Right lobe of liver (tissue), 6 donors: ENCODE results near the gene STXBP6. TPM values are rescaled to one million over a fixed set of nuclear protein-coding genes. Genes with fewer than 3 reads are reported as not detected.

Source experiments
- ATAC-seq, 4 donors: fragments of 200-7000 bp; cut with Tn5 transposase; one replicate each; pipeline ENCODE4 v1.9.1; 2020; ENCODE audit warnings: mild to moderate bottlenecking in 4 of 4, moderate library complexity in 4 of 4
- DNase-seq, 3 donors: peaks; one replicate each; pipeline ENCODE4 v3.0.0-alpha.2; 2020
- H3K27ac ChIP-seq, 3 donors: fragments of 200-600 bp; one replicate each; pipeline ENCODE4 v1.8.0; 2022
- H3K27me3 ChIP-seq, 2 donors: fragments of 200-600 bp; one replicate each; pipeline ENCODE4 v1.8.0; 2022
- H3K36me3 ChIP-seq, 4 donors: fragments of 200-600 bp; sonication (generic) in 1 of 4; one replicate each; pipeline versions ENCODE4 v1.5.1 to v1.8.0; 2017 to 2022; ENCODE audit warnings: control low read depth in 1 of 4
- H3K4me1 ChIP-seq, 4 donors: fragments of 200-600 bp; sonication (generic) in 1 of 4; one replicate each; pipeline versions ENCODE4 v1.5.1 to v1.8.0; 2017 to 2022; ENCODE audit warnings: control low read depth in 1 of 4
- H3K4me3 ChIP-seq, 3 donors: fragments of 200-600 bp; one replicate each; pipeline ENCODE4 v1.8.0; 2022
- H3K9me3 ChIP-seq, 4 donors: fragments of 200-600 bp; sonication (generic) in 1 of 4; one replicate each; pipeline versions ENCODE4 v1.5.1 to v1.8.0; 2017 to 2022; ENCODE audit warnings: control low read depth in 1 of 4
- POLR2A ChIP-seq: fragments of 450-650 bp; IDR thresholded peaks from one replicate; pipeline ENCODE4 v1.6.1; 2017; ENCODE audit warnings: antibody characterized with exemption, mild to moderate bottlenecking
- WGBS: methylation state at CpG from one replicate; pipeline ENCODE4 v1.1.6; 2018; ENCODE audit warnings: low coverage, low lambda C conversion rate; ENCODE audit not compliant: insufficient coverage; ENCODE audit errors: missing lambda C conversion rate; 5-methylcytosine and 5-hydroxymethylcytosine counted together
- intact Hi-C, 2 donors: fragments of 100-400 bp; cut with DNase I; formaldehyde crosslinking; loops; one replicate each; pipeline versions ENCODE4 v1.11.2 to v1.14.1; 2022
- total RNA-seq, 6 experiments: library from RNA; depleted of rRNA in 2 of 6; stranded (reverse); fragments of >200 nt in 2 of 6; fragmentation: NEBNext Ultra II Directional in 3 of 6; extraction: Animal tissue kit (Norgen Biotek cat#: 25700) in 3 of 6; gene quantifications; one replicate each; pipeline versions ENCODE4 v1.1.0 to v1.2.4, GENCODE V29; 2016 to 2023
- TF ChIP-seq, protein P1 (sequence below), 4 donors: fragments of 200-600 bp in 3 of 4; fragments of 450-650 bp in 1 of 4; IDR thresholded peaks; one replicate each; pipeline versions ENCODE4 v1.5.1 to v1.8.0; 2016 to 2022; ENCODE audit warnings: antibody characterized with exemption in 4 of 4, mild to moderate bottlenecking in 2 of 4
- donor health status: DM: no; HTN: yes; CAD: no.
- donor health status: DM: no; HTN: no; CAD: no.
- donor health status: DM: no; HTN: no; CAD: no.
- donor health status: DM: no; HTN: yes; CAD: no.
- donor health status: DM: no; HTN: yes; CAD: no.

Gene STXBP6
- total RNA-seq, 6 experiments from 2014 or later = 0.55 to 1.7 (median 1.1) TPM

DNA sequence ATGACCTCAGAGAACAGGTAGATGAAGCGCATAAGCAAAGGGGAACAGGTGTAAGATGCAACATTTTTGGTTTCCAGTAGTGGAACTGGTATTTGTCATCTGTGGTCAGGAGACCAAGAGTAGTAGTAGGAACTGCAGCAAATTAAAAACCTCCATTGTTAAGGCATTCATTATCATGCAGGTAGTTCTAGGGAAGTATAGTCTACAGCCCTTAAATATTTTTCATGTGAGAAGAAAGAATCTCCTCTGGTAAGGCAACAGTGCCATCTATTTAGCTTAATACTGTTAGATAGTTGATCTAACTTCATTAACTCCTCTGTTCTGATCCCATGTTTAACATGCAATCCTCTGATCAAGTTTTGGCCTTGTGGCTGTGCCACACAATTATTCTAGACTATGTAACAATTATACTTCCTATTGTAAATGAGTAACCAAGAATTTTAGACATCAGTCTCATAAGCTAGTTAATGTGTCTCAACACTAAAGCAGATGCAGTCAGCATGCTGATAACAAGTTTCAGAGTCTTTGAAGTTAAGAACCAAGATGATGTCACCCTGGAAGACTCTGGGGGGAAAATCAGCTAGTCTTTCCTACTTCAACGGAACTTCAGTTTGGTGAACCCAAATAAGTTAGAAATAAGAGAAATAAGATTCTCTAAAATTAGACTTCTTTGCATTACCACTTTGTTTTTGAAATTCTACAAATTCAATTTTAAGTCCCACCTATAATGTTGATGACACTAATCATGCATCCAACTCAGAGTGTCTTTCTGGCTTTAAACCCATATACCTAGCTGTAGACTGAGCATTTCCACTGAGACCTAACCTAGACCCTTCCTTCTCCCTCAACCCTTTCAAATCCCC lies 70.9 kb downstream of the STXBP6 start:
- Histone ChIP-seq H3K27ac (no peak overlapping the region), H3K9me3 (no peaks in the 10 kb centered on the region), H3K36me3 (no peaks in the 10 kb centered on the region), H3K4me1 (no peaks in the 10 kb centered on the region), H3K4me3 (no peak overlapping the region), H3K27me3 (no peaks in the 10 kb centered on the region)
- no peak for DNase-seq
- intact Hi-C loops = no loop called here
- ATAC-seq = peak in 3 of 4 donors; percentile 16 to 80 (median 21)
- TF ChIP-seq, protein P1, sequence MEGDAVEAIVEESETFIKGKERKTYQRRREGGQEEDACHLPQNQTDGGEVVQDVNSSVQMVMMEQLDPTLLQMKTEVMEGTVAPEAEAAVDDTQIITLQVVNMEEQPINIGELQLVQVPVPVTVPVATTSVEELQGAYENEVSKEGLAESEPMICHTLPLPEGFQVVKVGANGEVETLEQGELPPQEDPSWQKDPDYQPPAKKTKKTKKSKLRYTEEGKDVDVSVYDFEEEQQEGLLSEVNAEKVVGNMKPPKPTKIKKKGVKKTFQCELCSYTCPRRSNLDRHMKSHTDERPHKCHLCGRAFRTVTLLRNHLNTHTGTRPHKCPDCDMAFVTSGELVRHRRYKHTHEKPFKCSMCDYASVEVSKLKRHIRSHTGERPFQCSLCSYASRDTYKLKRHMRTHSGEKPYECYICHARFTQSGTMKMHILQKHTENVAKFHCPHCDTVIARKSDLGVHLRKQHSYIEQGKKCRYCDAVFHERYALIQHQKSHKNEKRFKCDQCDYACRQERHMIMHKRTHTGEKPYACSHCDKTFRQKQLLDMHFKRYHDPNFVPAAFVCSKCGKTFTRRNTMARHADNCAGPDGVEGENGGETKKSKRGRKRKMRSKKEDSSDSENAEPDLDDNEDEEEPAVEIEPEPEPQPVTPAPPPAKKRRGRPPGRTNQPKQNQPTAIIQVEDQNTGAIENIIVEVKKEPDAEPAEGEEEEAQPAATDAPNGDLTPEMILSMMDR (IDR thresholded peaks at IDR 0.05) = no peak
- no peak for TF ChIP-seq POLR2A
- WGBS = 55% methylated on average over 2 of the region's 2 CpGs

DNA sequence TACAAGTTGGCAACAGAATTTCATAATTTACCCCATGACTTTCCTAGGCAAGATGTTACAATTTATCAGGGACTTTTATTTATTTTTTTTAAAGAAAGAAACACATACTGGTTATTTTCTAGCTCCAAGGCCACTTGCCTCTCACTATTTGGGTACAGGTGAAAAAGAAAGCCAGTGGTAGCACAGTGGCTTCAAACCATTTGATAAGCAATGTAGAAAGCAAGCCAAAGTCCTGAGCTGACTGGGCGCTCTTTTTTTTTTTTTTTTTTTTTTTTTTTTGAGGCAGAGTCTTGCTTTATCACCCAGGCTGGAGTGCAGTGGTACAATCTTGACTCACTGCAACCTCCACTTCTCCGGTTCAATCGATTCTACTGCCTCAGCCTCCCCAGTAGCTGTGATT lies 73.3 kb downstream of the STXBP6 start:
- H3K36me3 ChIP-seq = no peaks in the 10 kb centered on the region
- TF ChIP-seq, protein P1 (IDR thresholded peaks at IDR 0.05) = no peak
- no peak for TF ChIP-seq POLR2A
- no peaks in the 10 kb centered on the region for H3K9me3 ChIP-seq
- DNase-seq (no peak), ATAC-seq (no peak)
- intact Hi-C loops = no loop called here
- H3K4me1 ChIP-seq = no peaks in the 10 kb centered on the region
- no CpG with 5 or more reads among the region's 3 CpGs for WGBS
- no peak overlapping the region for H3K4me3 ChIP-seq
- no peak overlapping the region for H3K27ac ChIP-seq
- no peaks in the 10 kb centered on the region for H3K27me3 ChIP-seq

DNA sequence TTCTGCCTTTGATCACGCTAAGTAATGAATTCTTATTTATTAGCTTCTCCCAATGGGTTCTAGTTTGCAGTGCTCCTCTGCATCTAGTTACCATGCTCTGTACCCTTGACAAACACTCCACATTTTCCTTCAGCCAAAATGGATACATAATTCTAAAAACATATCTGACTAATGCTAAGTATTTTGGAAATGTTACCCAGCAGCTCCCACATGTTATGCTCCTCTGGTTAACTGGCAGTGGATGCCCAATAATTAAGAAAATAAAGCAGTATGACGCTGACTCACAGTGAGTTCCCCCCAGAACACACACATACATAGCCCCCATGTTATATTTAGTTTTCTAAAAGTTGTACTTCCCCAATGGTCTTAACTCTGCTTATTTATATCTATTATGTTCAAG lies 74.6 kb downstream of the STXBP6 start:
- Histone ChIP-seq H3K27ac (no peak overlapping the region), H3K4me3 (no peak overlapping the region), H3K36me3 (no peaks in the 10 kb centered on the region), H3K27me3 (no peaks in the 10 kb centered on the region), H3K4me1 (no peaks in the 10 kb centered on the region), H3K9me3 (no peaks in the 10 kb centered on the region)
- intact Hi-C loops = no loop called here
- WGBS = 80% methylated on average over 2 of the region's 2 CpGs
- ATAC-seq = no peak
- TF ChIP-seq, protein P1 (IDR thresholded peaks at IDR 0.05) = no peak
- TF ChIP-seq POLR2A = no peak
- no peak for DNase-seq

DNA sequence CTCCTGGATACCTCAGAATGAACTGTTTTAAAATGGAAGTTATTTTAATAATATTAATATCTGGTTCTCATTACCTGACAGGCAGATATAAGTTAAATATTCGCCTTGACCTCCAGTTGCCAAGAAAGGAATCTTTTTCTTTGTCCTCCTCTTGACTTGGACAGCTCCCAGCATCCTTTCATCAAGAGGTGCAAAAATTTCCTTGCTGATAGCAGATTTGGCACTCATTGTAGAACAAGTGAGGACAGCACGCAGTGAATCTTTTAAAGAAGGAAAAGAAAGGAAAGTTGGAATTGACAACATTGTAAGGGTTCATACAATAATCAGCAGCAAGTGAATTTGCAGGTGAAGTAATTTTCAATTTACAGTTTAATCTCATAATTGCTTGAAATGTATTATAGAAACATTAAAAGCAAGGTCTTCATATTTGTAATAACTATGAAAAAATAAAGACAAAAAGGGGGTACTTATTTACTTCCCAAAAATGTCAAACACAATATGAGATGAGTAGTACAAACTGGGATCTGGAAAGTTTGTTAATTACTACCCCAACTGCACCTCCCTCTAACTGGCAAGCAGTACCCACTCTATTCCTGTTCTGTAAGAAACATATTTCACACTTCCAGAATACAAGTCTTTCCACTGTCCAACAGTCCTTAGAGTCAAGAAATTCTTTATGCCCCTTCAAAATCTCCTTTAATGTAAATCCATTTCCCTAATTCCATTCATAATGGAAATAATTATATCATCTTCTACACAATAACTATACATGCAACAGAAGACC lies 75.2 kb downstream of the STXBP6 start:
- WGBS = 43% methylated on average over 2 of the region's 2 CpGs
- TF ChIP-seq POLR2A = no peak
- TF ChIP-seq, protein P1 (IDR thresholded peaks at IDR 0.05) = no peak
- Histone ChIP-seq H3K4me3 (no peak overlapping the region), H3K36me3 (no peaks in the 10 kb centered on the region), H3K27me3 (no peaks in the 10 kb centered on the region), H3K27ac (no peak overlapping the region), H3K9me3 (no peaks in the 10 kb centered on the region), H3K4me1 (no peaks in the 10 kb centered on the region)
- intact Hi-C loops = no loop called here
- ATAC-seq (no peak), DNase-seq (no peak)
